CD4-positive, alpha-beta T cell treated with Interleukin-17A for 4 hours (primary cell): ENCODE data around the gene DENND1A.

Source experiments
- DNase-seq: peaks from one replicate; pipeline ENCODE4 v3.0.0-alpha.2; 2020; ENCODE audit warnings: mixed read lengths

The DENND1A gene

DNA sequence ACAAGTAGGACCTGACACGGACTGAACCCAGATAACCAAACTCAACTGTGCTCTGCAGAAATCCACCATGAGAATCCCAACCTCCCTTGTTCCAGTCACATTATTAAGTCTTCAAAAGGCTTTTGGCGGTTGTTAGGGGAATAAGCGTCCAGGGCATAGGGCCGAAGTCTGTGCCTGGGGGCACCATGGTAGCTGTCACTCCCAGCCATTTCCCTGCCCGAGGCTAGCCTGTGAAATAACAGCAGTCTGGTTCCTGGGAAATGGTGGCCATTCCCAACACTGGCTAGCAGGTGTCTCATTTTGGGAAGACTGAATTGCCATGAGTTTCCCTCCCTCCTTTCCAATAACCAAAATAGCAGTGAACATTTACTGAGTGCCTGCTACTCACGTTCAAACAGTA, 451.8 kb downstream of the DENND1A start:
- no peak for DNase-seq

DNA sequence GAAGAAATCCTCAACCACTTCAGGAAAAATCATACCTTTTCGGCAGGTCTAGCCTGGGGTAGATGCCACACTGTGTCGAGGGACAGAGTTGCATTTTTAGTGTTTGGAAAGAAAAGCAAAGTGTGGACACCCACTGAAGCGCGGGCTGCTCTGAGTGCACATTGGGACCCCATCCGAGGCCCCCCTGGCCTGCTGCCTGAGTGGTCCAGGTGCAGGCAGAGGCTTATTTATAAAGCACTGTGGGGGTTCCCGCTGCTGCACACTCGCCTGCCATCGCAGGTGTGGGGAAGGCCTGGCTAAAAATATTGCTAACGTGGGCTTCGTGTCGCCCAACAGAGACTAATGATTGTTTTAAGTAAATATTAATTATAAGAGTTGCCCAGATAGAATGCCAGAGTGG, 454.5 kb downstream of the DENND1A start:
- no peak for DNase-seq

DNA sequence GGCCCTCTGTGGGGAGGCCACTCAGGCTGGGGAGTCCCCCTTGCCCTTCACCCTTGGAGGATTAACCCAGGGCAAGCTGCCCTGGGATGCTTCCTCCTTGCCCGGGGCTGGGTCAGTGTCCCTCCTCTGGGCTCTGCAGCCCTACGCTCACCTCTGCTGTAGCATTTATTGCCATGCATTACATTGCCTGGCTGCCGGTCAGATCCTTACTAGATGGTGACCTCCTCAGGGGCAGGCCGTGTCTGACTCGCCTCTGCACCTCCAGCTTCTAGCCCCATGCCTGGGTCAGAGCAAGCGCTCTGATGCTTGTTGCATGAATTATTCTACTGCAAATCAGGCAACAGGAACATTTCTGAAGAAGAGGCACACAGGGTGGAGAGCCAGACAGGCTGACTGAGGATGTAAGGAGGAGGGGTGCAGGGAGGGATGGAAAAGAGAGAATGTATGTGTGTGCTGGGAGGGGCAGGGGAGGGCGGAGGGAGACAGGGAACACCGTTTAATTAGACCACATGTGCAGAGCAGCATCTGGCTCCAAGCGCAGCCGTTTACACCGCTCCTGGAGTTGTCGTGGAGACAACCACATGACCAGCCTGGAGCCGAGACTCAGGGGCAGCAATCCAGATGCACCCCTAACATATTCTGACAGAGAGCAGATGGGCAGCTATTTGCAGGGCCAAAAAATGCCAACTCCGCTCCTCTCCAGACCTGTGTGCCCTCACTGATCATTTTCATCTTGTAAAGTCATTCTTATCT, 456.9 kb downstream of the DENND1A start:
- DNase-seq, result no peak

DNA sequence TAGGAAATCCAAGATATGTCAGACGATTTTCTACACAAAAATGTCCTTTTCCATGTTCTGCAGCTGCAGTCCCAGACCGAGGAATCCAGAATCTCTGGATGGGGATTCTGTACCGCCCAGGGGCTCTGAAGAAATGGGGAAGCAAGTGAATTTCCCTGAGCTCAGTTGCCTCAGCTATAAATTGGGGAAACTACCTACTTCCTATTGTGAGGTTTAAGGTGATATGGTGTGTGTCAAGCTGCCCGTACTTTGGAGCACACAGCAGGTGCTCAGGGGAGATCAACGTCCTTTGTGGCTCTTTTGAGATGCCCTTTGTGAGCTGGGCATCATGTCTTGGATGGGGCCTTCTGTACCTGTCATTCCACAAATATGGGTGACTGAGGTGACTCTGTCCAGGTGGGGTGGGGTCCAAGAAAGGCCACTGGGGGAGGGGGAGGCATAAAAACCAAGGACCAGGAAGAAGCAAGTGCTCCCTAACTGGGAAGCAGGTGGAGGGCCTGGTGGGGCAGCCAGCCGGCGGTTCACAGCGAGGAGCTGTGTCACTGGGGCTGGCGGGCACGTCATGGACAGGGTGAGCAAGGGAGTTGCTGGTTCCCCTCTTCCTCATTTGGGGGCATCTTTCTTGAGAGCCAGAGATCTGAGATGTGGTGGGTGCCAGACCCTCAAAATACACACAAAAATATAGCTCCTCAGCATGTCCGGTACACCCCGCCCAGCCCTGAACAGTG, 457.9 kb downstream of the DENND1A start:
- no peak for DNase-seq

DNA sequence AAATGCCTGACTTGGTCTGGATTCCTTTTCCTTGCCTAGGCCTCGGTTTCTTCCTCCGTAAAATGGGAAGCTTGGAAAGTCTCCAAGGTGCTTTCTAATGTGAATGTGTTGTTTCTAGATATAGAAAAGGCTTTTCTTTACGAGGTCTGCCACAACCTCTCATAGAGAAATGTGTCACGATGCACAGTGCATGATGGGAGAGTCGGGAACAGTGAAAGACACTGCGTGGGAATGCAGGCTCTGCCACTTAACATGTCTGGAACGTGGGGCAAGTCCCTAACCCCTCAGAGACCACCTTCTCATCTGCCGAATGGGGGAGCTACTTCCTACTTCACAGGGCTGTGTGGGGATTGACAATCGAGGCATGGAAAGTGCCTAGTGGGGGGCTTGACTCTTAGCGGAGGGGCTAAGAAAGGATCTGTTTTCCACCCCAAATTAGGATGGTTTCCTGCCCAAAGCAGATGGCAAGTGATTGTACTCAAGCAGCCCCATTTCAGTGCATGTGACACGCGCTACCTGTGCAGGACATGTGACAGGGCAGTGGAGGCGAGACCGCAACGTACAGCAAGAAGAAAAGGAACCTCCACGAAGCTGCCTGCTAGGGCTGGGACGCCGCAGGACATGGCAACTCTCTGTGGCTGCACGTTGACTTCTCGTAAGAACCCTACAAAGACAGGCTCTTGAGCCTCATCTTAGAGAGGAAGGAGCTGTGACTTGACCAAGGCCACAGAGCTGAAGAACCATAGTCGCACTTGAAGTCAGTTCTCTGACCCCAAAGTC, 458.7 kb downstream of the DENND1A start:
- DNase-seq, result no peak

DNA sequence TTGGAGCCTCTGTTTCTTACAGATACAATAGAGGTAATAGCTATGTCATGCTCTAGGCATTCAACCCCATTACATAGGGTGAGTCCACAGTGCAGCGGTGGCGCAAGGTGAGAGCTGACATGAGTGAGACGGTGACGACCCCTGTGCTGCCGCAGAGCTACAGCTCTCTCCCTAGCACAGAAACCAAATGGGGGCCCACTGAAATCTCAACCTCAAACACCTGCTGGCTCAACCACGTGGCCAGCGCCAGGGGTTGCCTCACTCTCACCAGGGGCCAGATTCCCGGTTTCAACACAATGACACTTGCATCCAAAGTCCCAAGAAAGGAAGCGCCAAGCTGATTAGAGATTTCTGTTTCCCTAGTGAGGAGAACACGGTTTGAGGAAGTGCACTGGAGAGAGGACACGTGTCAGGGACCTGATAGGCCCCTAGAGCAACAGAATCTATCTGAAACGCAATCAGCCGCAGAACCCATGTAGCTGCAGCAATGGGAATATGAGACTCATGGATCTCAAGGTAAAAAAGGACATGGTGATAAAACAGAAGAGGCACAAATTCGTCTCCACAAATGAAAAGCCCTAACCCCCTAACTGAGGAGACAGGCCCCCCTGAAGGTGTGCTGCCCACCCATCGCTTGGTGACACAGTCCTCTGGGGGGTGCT, 459.7 kb downstream of the DENND1A start:
- no peak for DNase-seq

DNA sequence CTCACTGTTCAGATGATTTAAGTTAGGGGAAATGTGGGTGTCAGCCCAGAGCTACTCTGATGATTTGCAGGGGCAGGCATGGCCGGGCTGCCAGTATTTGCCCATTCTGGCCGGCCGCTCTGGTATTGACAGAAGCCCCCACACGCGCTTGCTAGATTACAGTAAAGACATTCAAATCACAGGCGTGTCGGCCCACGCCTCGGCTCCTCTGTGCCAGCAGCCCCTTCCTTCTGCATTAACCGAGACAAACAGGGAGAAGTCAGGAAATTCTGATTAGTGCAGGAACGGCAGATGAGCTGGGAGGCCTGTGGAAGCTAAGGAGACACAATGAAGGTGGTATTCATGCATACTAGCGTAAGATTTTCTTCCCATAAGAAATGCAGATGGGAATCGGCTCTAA, 460.6 kb downstream of the DENND1A start:
- no peak for DNase-seq

DNA sequence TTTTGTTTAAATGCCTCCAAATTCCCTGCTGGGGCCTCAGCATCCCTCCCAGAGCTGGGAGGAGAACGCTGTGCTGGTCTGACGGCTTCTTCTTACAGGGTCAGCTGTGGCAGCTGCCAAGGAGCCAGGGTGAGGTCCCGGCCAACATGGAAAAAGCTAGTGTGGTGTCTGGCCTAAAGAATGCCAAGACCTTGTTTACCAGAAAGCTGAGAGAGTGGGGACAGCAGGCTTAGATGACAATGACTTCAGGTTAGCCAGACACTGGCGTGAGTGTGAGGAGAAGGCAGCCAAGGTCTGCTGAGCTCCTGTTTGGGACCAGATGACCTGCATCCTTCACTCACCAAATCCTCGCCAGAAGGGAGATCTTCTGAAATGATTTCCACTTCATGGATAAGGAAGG, 461.4 kb downstream of the DENND1A start:
- no peak for DNase-seq

DNA sequence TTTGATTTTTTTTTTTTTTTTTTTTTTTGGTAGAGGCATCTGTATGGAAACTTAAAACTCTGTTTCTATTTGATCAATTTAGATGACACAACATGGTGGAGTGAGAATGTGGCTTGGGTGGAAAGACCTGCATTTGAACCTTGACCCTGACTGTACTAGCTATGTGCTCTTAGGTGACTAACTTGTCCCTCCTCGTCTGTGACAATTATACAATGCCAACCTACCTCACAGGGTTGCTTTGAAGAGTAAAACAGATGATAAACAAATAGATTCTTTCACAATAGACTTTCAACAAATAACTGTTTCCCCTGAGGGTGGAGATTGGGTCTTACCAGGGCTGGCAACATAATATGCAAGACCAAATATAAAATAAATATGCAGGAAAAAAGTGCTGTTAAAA, 464.6 kb downstream of the DENND1A start:
- DNase-seq, result no peak

DNA sequence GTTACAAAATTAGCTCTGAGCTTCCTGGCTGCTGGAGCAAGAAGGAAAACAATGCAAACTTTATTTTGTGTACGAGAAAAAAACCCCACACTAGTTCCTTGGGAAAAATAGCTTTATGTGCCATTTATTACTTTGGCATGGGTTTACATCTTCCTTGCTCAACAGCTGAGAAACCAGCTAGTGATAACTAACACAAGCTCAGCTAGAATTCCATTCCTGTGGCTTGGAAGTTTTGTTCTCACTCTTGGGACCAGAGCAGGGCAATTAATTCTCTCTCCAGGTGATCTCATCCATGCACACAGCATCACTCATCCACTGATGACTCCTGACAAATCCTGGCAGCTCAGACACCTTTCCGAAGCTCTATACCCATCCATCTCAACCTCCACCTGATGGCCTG, 469.8 kb downstream of the DENND1A start:
- DNase-seq, result no peak

DNA sequence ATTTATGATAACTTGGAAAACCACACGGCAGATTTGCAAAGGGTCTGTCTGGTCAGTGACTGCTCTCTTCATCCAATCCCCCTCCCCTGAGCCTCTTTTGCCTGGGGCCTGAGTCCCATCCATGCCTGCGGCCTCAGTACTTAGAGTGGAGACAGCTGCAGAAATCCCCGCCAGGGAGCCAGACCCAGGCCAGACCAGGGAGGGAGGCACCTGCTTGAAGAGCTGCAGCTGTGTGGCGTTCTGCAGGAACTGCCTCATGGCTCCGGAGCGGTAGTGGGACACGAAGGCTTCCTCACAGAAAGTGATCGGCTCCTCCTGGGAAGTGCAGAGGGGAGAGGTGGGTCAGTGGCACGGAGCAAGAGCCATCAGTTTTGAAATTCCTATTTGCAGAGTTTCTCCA, 472.3 kb downstream of the DENND1A start:
- no peak for DNase-seq

DNA sequence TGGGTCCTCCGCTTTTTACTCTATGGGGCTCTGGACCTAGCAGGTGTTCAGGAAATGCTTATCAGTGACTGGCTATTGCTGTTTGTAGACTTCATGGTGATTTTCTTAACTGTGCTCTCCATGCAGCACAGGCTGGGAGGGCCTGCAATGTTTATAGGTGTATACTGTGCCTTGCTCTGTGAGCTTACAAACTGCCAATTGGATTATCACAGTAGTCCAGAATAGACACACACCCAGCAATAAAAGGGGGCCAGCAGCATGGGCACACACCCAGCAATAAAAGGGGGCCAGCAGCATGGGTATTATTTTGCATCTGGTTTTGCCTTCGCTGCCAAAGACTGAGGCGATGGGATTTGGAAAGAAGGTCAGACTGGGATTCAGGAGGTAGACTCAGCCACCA, 473.9 kb downstream of the DENND1A start:
- DNase-seq, result no peak

DNA sequence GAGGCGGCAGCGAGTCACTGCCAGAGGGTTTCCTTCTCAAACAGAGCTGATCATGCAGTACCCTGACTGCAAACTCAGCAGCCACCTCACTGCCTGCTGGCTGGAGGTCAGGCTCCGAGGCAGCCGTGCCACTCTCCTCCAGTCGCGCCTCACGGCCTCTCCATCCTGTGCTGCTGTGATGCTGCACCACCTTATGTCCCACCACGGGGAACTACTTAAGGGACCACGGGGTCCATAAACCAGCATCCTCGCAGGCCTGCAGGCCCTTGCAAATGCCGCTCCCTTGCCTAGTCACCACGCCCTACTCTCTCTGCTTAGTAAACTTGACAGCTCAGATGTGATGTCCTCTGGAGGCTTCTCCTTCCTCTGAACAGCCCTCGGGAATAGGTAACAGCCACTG, 474.7 kb downstream of the DENND1A start:
- DNase-seq, result no peak

DNA sequence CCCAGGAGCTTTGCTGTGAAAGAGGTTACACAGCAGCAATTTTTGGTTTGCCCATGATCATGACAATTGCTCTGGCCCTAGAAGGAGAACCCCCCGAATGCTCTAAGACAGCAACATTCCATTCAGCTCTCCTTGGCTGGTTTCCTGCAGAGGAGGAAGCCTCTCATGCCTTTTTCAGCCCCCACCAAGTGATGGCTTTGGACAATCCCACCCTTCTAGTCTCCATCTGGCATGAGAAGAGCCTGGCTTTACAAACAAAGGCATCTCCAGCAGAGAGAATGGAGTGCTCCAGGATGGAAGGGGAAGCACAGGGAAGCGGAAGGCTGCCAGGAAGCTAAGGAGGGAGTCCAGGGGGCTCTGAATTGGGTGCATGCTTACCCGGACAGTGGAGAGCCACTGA, 475.6 kb downstream of the DENND1A start:
- DNase-seq, result no peak

DNA sequence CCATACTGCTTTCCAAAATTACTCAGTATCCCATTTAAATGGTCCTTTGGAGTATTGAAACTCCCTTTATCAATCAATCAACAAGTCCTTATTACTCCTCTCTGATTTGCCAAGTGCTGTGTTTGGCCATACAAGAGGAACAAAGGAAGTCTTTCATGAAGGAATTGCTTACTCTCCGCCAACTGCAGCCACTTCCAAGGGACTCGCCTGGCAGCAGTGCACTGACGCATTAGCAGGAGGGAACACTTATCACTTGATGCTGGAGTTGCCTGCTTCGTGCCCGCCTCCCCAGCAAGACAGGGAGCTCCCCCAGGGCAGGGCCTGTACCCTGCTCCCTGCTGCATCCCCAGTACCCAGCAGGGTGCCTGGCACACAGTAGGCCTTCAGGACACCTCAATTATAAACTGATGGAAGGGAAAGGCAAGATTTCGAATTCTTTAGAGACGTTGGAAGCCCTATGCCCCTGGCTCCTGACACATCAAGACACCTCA, 476.1 kb downstream of the DENND1A start:
- DNase-seq, result no peak

DNA sequence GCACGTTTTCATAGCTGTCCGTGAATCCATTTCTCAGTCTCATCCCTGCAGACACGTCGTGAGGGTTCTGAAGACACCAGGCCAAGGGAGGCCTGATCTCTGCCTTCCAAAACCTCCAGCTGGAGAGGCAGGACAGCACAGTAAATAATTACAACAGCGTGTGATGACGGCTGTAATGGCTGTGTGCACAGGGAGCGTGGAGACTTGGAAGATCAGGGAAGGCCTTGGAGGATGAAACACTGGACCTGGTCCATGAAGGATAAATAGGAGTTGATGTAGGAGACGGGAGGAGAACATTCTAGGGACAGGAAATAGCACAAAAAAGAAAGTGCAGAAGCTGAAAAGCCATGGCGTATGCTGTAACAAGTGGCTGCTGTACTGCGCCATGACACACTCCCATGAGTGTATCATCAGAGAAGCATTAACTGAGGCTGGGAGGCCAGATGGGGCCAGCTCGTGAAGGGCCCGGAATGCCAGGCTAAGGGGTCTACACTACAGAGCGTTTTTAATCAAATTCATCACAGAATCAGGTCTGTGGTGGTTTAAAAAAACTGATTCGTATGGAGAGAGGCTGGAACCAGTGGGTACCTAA, 476.8 kb downstream of the DENND1A start:
- DNase-seq, result no peak

DNA sequence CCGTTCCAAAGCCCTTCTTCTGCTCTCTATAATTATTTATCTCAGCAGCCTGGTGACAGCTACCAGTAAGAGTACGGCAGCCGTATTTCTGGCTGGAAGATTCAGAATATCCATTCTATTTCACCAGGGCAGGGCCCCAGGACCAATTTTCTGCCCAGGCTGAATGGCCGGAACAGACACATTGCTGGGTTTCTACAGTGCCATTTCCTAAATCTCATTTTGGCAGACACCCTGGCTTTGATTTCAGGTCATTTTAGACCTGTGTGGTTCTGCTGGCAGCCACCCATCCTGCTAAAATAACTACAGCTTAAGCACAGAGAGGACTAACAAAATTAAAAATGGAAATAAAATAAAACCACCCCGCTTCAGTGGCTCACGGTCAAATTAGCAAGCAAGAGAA, 478.9 kb downstream of the DENND1A start:
- DNase-seq, result no peak

DNA sequence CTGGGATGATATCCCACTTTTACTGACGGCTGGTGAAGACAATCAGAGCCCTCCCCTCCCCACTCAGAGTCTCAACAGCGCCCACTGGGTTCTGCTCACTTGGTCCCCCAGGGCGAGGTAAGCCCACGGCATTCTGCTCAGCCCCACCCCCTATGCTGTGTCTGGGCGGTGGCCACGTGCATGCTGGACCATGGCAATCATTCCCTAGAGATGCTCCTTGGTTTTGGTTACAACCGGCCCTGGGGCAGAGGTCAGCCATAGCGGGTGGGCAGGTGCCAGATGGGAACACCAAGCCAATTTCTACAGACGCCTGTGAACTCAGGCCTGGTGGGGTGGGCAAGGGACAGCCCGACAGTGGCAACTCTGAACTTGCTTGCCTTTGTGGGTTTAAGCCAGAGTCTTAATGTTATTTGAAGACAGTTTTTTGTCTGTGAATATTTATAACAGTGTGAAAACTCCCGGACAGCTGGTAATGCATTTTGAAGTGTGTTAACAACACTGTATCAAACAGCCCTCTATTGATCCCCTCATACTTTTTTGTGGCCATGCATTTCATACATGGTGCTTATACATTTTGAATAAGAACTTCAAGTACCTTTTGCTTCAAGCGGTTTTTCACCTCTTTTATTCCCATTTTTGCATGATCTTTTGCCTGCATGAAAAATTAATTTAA, 479.7 kb downstream of the DENND1A start:
- no peak for DNase-seq

DNA sequence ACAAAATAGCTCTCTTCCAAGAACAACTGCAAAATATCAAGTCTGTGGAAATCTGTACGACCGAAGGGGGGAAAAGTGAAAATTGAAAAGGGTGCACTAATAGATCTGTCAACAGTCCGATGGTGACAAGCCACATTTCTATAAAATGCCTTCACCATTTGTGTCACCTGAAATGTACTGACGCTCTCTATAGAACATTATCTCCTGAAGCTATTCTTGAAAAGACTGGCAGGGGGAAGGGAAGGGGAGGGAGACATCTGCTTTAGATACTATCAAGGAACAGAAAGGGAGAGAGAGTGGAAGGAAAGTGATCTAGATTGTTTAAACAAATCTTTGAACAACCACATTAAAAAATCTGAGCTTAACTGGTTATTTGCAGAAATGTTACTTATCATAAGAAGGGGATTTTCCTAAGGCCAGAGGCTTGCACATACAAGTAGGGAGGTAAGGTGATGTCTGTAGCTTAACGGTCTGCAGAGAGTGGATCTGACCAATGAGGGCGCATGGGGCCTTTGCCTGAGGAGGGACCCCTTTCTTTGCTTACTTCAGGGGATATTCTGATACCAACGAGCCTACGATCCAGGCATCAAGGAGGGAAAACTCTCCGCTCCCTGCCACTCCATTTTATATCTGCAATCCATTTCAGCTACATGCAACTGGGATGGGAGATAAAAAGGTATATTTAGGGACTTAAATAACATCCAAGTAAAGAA, 481.8 kb downstream of the DENND1A start:
- DNase-seq, result no peak

DNA sequence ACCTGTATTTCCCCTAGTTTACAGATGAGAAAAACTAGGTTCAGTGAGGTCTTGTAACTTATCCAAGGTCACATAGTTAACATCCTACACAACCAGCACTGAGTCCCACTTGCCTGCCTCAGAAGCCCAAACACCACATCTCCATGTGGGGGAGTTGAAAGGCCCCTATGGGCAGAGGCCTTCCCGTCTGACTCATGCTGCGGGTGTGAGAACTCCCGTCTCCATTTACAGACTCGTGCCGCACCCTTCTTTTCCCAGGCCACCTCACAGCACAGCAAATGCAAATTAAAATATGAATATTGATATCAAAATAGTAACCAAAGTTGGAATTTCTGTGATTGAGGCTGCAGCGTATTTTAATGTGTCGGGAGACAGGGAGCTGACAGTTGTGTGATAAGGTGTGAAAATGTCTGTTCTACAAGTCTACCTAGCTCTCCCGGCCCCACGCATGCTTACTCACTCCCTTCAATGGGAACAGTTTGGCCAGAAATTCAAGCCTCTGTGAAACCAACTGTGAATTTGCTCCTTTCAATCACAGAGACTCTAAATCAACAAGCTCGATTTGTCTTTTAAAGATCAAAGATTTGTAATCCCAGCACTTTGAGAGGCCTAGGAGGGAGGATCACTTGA, 483.8 kb downstream of the DENND1A start:
- no peak for DNase-seq

DNA sequence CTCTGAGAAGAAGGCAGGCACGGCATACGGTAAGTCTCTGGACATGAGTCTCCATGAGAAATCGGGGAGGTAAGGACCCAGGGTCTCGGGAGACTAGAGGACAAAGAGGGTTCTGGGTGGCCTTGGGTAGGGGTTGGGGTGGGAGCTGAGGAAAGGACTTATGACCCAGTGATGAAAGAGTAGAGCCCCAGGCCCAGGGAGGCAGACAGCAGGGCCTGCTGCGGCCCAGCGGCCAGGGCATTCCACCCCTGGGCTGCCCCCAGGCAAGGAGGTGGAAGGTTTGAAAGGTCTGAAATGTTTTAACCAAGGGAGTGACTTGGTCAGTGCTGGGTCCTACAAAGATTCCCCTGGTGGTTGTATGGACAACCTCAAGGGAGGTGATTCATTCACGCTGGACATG, 484.8 kb downstream of the DENND1A start:
- DNase-seq, result no peak
